H1 (cell line): ENCODE data around the gene CPNE8. TPM values are rescaled to one million over a fixed set of nuclear protein-coding genes. Genes with fewer than 3 reads are reported as not detected.

Experiments
- CTCF ChIA-PET: fragments of 300-600 bp; sonication (Branson Sonifier 250); formaldehyde crosslinking; loops from one replicate; lab custom pipeline; 2021; ENCODE audit not compliant: partially characterized antibody; lab: Charles Lee
- POLR2A ChIA-PET: fragments of 300-600 bp; sonication (Branson Sonifier 250); formaldehyde crosslinking; loops from one replicate; lab custom pipeline; 2021; ENCODE audit warnings: inconsistent platforms; ENCODE audit not compliant: partially characterized antibody; lab: Charles Lee
- DNase-seq, 2 experiments: peaks; one replicate each; pipeline versions ENCODE4 v3.0.0 to v3.0.0-alpha.2; 2010 to 2022; ENCODE audit warnings: low spot score in 2 of 2, low read depth in 1 of 2, mixed read lengths in 1 of 2
- FAIRE-seq: peaks from 2 replicates; lab custom pipeline; 2011; peaks lifted over from hg19 to GRCh38; lab: Jason Lieb, UNC
- H2AFZ ChIP-seq: 2 replicates; pipeline ENCODE4 v1.8.1; 2012; ENCODE audit warnings: low read length, inconsistent platforms
- H2AK5ac ChIP-seq: 2 replicates; pipeline ENCODE4 v1.6.1; 2013; ENCODE audit warnings: low read depth, low read length
- H2BK120ac ChIP-seq: replicated peaks from 2 replicates; pipeline ENCODE3; 2013; ENCODE audit warnings: low read depth, low read length, inconsistent platforms
- H2BK12ac ChIP-seq: 2 replicates; pipeline ENCODE4 v1.6.1; 2013; ENCODE audit warnings: low read depth, low read length
- H2BK15ac ChIP-seq: 2 replicates; pipeline ENCODE4 v1.6.1; 2013; ENCODE audit warnings: low read length
- H2BK20ac ChIP-seq: 2 replicates; pipeline ENCODE4 v1.6.1; 2013; ENCODE audit warnings: low read length
- H2BK5ac ChIP-seq: 2 replicates; pipeline ENCODE4 v1.6.1; 2013; ENCODE audit warnings: low read depth, low read length
- H3K14ac ChIP-seq: 2 replicates; pipeline ENCODE4 v1.6.1; 2013; ENCODE audit warnings: inconsistent platforms; ENCODE audit not compliant: insufficient read length
- H3K18ac ChIP-seq: 2 replicates; pipeline ENCODE4 v1.6.1; 2013; ENCODE audit warnings: low read length; ENCODE audit errors: extremely low read depth
- H3K23ac ChIP-seq: 2 replicates; pipeline ENCODE4 v1.6.1; 2013; ENCODE audit warnings: inconsistent platforms; ENCODE audit not compliant: insufficient read length
- H3K23me2 ChIP-seq: 2 replicates; pipeline ENCODE4 v1.6.1; 2013; ENCODE audit warnings: low read depth, low read length
- H3K27ac ChIP-seq: 2 replicates; pipeline ENCODE4 v1.6.1; 2011; ENCODE audit warnings: low read depth, low read length, inconsistent platforms
- H3K27me3 ChIP-seq, 4 experiments: replicated peaks in 1 of 4; 1 replicate in 1 of 4; 2 replicates in 3 of 4; pipeline versions ENCODE4 v1.6.1 to v1.8.1; 2011 to 2013; ENCODE audit warnings: low read length in 3 of 4, mild to moderate bottlenecking in 3 of 4, inconsistent platforms in 2 of 4, mixed read lengths in 2 of 4, moderate library complexity in 1 of 4; ENCODE audit not compliant: control insufficient read depth in 3 of 4, insufficient read depth in 3 of 4; ENCODE audit errors: extremely low read depth in 1 of 4
- H3K36me3 ChIP-seq, 4 experiments: 2 replicates each; pipeline versions ENCODE4 v1.6.1 to v1.8.1; 2011 to 2013; ENCODE audit warnings: mild to moderate bottlenecking in 4 of 4, low read length in 3 of 4, moderate library complexity in 2 of 4, control low read depth in 1 of 4, inconsistent platforms in 1 of 4; ENCODE audit not compliant: insufficient read depth in 4 of 4, control insufficient read depth in 2 of 4
- H3K4ac ChIP-seq: replicated peaks from 2 replicates; pipeline ENCODE3; 2013; ENCODE audit warnings: low read length, low read depth, mixed read lengths, inconsistent platforms; ENCODE audit not compliant: insufficient read length
- H3K4me1 ChIP-seq, 4 experiments: replicated peaks in 1 of 4; 1 replicate in 1 of 4; 2 replicates in 3 of 4; pipeline versions ENCODE4 v1.6.1 to v1.8.1; 2011 to 2013; ENCODE audit warnings: low read length in 3 of 4, inconsistent platforms in 2 of 4, mixed read lengths in 1 of 4; ENCODE audit not compliant: insufficient read depth in 4 of 4, control insufficient read depth in 3 of 4
- H3K4me2 ChIP-seq, 2 experiments: 2 replicates each; pipeline versions ENCODE4 v1.6.1 to v1.8.1; 2011 to 2013; ENCODE audit warnings: low read depth in 2 of 2, low read length in 2 of 2, control low read depth in 1 of 2, inconsistent platforms in 1 of 2, mild to moderate bottlenecking in 1 of 2; ENCODE audit not compliant: insufficient read depth in 1 of 2
- H3K4me3 ChIP-seq, 4 experiments: fragments of 200-600, 300-600 bp in 1 of 4; sonication (generic), shearing (Covaris generic), sonication (Bioruptor Twin) in 1 of 4; 2 replicates each; pipeline versions ENCODE4 v1.5.1 to v1.8.1; 2011 to 2016; ENCODE audit warnings: low read length in 4 of 4, low read depth in 3 of 4, control low read depth in 2 of 4, inconsistent platforms in 2 of 4, mild to moderate bottlenecking in 2 of 4, mixed read lengths in 1 of 4, moderate library complexity in 1 of 4; ENCODE audit not compliant: insufficient read depth in 2 of 4; ENCODE audit errors: extremely low read depth in 1 of 4
- H3K56ac ChIP-seq: replicated peaks from 2 replicates; pipeline ENCODE3; 2013; ENCODE audit warnings: low read depth, mild to moderate bottlenecking, mixed read lengths, low read length, inconsistent platforms; ENCODE audit not compliant: insufficient read length
- H3K79me1 ChIP-seq: 2 replicates; pipeline ENCODE4 v1.6.1; 2013; ENCODE audit warnings: low read depth, low read length, control low read depth
- H3K79me2 ChIP-seq, 2 experiments: 2 replicates each; pipeline versions ENCODE4 v1.6.1 to v1.8.1; 2012 to 2013; ENCODE audit warnings: low read length in 2 of 2, mild to moderate bottlenecking in 2 of 2, inconsistent platforms in 1 of 2; ENCODE audit not compliant: insufficient read depth in 2 of 2, control insufficient read depth in 1 of 2
- H3K9ac ChIP-seq, 4 experiments: replicated peaks in 1 of 4; 1 replicate in 1 of 4; 2 replicates in 3 of 4; pipeline versions ENCODE4 v1.6.1 to v1.8.1; 2011 to 2013; ENCODE audit warnings: low read depth in 3 of 4, low read length in 3 of 4, control low read depth in 2 of 4, mild to moderate bottlenecking in 2 of 4, moderate library complexity in 2 of 4, inconsistent platforms in 1 of 4; ENCODE audit errors: extremely low read depth in 1 of 4
- H3K9me3 ChIP-seq, 2 experiments: 2 replicates each; pipeline versions ENCODE4 v1.6.1 to v1.8.1; 2012 to 2013; ENCODE audit warnings: mild to moderate bottlenecking in 2 of 2, moderate library complexity in 2 of 2, control low read depth in 1 of 2, inconsistent platforms in 1 of 2, low read depth in 1 of 2, low read length in 1 of 2, mixed read lengths in 1 of 2; ENCODE audit not compliant: insufficient read depth in 2 of 2
- H4K20me1 ChIP-seq, 2 experiments: replicated peaks in 1 of 2; 2 replicates each; pipeline versions ENCODE3 to v1.8.1; 2011 to 2013; ENCODE audit warnings: inconsistent platforms in 2 of 2, low read length in 2 of 2, mild to moderate bottlenecking in 1 of 2; ENCODE audit not compliant: insufficient read depth in 2 of 2, control insufficient read depth in 1 of 2
- H4K5ac ChIP-seq: 2 replicates; pipeline ENCODE4 v1.6.1; 2013; ENCODE audit warnings: low read length, low read depth, mixed read lengths, inconsistent platforms; ENCODE audit not compliant: insufficient read length
- H4K8ac ChIP-seq: 2 replicates; pipeline ENCODE4 v1.8.0; 2013; ENCODE audit warnings: mild to moderate bottlenecking, moderate library complexity, low read length, inconsistent platforms; ENCODE audit not compliant: insufficient read depth; ENCODE audit errors: extremely low read depth
- H4K91ac ChIP-seq: replicated peaks from 2 replicates; pipeline ENCODE3; 2013; ENCODE audit warnings: low read length, mixed read lengths, inconsistent platforms; ENCODE audit not compliant: insufficient read length
- EGR1 ChIP-seq: IDR thresholded peaks from 2 replicates; pipeline ENCODE4 v1.6.1; 2011; ENCODE audit warnings: low read depth, low read length, borderline replicate concordance
- NANOG ChIP-seq: IDR thresholded peaks from 2 replicates; pipeline ENCODE4 v1.6.1; 2011; ENCODE audit warnings: low read length, low read depth, mild to moderate bottlenecking, inconsistent platforms; ENCODE audit not compliant: insufficient read depth, poor library complexity, severe bottlenecking
- RBBP5 ChIP-seq: IDR thresholded peaks from 2 replicates; pipeline ENCODE4 v1.7.1; 2012; ENCODE audit warnings: low read depth, mild to moderate bottlenecking, inconsistent platforms, low read length, moderate library complexity, borderline replicate concordance
- SIN3A ChIP-seq, 2 experiments: IDR thresholded peaks in 1 of 2; conservative IDR thresholded peaks in 1 of 2; 2 replicates each; pipeline ENCODE4 v1.6.1; 2011 to 2012; ENCODE audit warnings: low read length in 2 of 2, improper control_type of control experiment in 1 of 2, low read depth in 1 of 2, mild to moderate bottlenecking in 1 of 2
- SIRT6 ChIP-seq: IDR thresholded peaks from one replicate; pipeline ENCODE4 v1.7.1; 2012; ENCODE audit warnings: low read length, inconsistent platforms
- SP1 ChIP-seq: IDR thresholded peaks from 2 replicates; pipeline ENCODE4 v1.6.1; 2011; ENCODE audit warnings: low read depth, low read length
- TAF1 ChIP-seq: IDR thresholded peaks from 2 replicates; pipeline ENCODE4 v1.6.1; 2011; ENCODE audit warnings: mild to moderate bottlenecking, low read depth, low read length
- YY1 ChIP-seq: IDR thresholded peaks from 2 replicates; pipeline ENCODE4 v1.6.1; 2011; ENCODE audit warnings: low read depth, mild to moderate bottlenecking, low read length
- polyA plus RNA-seq, 7 experiments: library from polyadenylated mRNA; depleted of rRNA in 3 of 7; stranded (reverse) in 5 of 7; unstranded in 2 of 7; fragments of >200 nt in 5 of 7; fragments of 200-250 nt in 2 of 7; gene quantifications; 1 replicate in 5 of 7; 2 replicates in 1 of 7; 4 replicates in 1 of 7; pipeline versions ENCODE4 v1.2.1 to v1.2.3, GENCODE V29; 2011 to 2013; ENCODE audit warnings: missing spikeins in 2 of 7, mixed read lengths in 2 of 7
- total RNA-seq: library from RNA; stranded (reverse); fragmentation: NEBNext Ultra II Directional; extraction: Animal tissue kit (Norgen Biotek cat#: 25700); gene quantifications from 2 replicates; pipeline ENCODE4 v1.2.1, GENCODE V29; 2021

CPNE8 gene
- total and polyA plus RNA-seq, 2 of the 8 experiments (the other 6 are each of a cell fraction or from before 2014, with no cell fraction given): 2.5 to 6.8 TPM

DNA sequence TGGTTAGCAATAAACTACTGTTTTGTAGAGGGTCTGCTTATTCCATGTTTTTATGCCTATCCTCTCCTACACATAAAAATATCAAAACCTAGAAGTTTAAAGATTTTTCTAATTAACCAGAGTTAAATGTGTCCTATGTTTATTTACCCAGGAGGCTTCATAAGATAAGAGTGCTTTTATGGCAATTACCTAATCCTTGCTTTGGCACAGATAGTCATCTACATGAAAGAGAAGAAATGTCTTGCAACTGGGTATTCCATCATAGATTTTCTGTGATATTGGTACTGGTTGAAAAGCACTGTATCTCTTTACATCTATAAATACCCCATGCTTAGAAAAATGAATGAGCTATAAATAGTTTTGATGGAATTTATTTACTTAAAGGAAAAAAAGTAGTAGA lies 277.1 kb downstream of the CPNE8 start:
- ChIA-PET CTCF (no interaction called here), POLR2A (no interaction called here)
- no peak overlapping the region for H3K23ac ChIP-seq
- H2AFZ ChIP-seq: no peak overlapping the region
- no peak overlapping the region for H2BK12ac ChIP-seq
- no peak overlapping the region for H2BK20ac ChIP-seq
- H2AK5ac ChIP-seq: no peak overlapping the region
- H3K9me3 ChIP-seq: no peaks in the 10 kb centered on the region
- H2BK15ac ChIP-seq: no peak overlapping the region
- no peak overlapping the region for H3K27ac ChIP-seq
- no peak overlapping the region for H3K56ac ChIP-seq
- no peaks in the 10 kb centered on the region for H3K4me1 ChIP-seq
- no peak overlapping the region for H4K91ac ChIP-seq
- no peak overlapping the region for H2BK5ac ChIP-seq
- no peak overlapping the region for H2BK120ac ChIP-seq
- H4K5ac ChIP-seq: no peak overlapping the region
- DNase-seq (no peak), FAIRE-seq (no peak)
- H3K18ac ChIP-seq: no peak overlapping the region
- H3K79me1 ChIP-seq: no peaks in the 10 kb centered on the region
- H3K27me3 ChIP-seq: no peaks in the 10 kb centered on the region
- no peaks in the 10 kb centered on the region for H4K20me1 ChIP-seq
- no peak overlapping the region for H3K14ac ChIP-seq
- H3K36me3 ChIP-seq: no peaks in the 10 kb centered on the region
- H3K9ac ChIP-seq: no peak overlapping the region
- no peak overlapping the region for H3K4ac ChIP-seq
- no peaks in the 10 kb centered on the region for H3K79me2 ChIP-seq
- no peak overlapping the region for H3K4me2 ChIP-seq
- no peak overlapping the region for H4K8ac ChIP-seq
- H3K23me2 ChIP-seq: no peaks in the 10 kb centered on the region; the same call in 1 of the 2 replicates
- H3K4me3 ChIP-seq: no peak overlapping the region
- TF ChIP-seq RBBP5 (no peak), EGR1 (no peak), NANOG (no peak), TAF1 (no peak), SIN3A (conservative IDR thresholded peaks at IDR 0.05 in 1 of 2, IDR thresholded peaks at IDR 0.05 in 1 of 2; ENCODE audit: low read depth in 1 of 2, low read length in 2 of 2) (no peak), YY1 (no peak), SIRT6 (no peak), SP1 (no peak)
